ENCODE data around the gene CLRN2.

DNA sequence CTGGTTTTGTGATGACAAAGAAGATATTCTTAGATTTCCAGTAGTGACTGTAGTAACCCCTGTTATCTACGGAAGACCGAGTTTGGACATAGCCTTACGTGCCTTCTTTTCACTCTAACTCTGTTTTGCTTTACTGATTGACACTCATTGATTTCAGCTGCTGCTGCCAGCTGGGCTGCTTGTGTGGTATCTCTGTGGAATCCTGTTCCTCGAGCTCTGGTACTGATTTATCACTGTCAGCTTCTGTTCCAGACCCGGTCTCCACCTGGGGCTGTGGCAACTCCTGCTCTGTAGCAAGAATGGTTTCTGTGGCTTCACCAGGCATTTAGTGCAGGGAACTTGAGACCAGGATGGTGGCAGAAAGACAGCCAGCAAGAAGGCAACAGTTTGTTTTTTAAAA, 37.5 kb downstream of the CLRN2 start:
- no peak for TF ChIP-seq EZH2phosphoT487 (IDR thresholded peaks at IDR 0.05; ENCODE audit: borderline replicate concordance)
- TF ChIP-seq POLR2AphosphoS5 (IDR thresholded peaks at IDR 0.05; ENCODE audit: low read depth, low read length): no peak
- TF ChIP-seq, protein P1, sequence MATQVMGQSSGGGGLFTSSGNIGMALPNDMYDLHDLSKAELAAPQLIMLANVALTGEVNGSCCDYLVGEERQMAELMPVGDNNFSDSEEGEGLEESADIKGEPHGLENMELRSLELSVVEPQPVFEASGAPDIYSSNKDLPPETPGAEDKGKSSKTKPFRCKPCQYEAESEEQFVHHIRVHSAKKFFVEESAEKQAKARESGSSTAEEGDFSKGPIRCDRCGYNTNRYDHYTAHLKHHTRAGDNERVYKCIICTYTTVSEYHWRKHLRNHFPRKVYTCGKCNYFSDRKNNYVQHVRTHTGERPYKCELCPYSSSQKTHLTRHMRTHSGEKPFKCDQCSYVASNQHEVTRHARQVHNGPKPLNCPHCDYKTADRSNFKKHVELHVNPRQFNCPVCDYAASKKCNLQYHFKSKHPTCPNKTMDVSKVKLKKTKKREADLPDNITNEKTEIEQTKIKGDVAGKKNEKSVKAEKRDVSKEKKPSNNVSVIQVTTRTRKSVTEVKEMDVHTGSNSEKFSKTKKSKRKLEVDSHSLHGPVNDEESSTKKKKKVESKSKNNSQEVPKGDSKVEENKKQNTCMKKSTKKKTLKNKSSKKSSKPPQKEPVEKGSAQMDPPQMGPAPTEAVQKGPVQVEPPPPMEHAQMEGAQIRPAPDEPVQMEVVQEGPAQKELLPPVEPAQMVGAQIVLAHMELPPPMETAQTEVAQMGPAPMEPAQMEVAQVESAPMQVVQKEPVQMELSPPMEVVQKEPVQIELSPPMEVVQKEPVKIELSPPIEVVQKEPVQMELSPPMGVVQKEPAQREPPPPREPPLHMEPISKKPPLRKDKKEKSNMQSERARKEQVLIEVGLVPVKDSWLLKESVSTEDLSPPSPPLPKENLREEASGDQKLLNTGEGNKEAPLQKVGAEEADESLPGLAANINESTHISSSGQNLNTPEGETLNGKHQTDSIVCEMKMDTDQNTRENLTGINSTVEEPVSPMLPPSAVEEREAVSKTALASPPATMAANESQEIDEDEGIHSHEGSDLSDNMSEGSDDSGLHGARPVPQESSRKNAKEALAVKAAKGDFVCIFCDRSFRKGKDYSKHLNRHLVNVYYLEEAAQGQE (IDR thresholded peaks at IDR 0.05; ENCODE audit: low read depth): no peak
- TF ChIP-seq SP1 (IDR thresholded peaks at IDR 0.05; ENCODE audit: low read depth): no peak
- TF ChIP-seq, protein P2, sequence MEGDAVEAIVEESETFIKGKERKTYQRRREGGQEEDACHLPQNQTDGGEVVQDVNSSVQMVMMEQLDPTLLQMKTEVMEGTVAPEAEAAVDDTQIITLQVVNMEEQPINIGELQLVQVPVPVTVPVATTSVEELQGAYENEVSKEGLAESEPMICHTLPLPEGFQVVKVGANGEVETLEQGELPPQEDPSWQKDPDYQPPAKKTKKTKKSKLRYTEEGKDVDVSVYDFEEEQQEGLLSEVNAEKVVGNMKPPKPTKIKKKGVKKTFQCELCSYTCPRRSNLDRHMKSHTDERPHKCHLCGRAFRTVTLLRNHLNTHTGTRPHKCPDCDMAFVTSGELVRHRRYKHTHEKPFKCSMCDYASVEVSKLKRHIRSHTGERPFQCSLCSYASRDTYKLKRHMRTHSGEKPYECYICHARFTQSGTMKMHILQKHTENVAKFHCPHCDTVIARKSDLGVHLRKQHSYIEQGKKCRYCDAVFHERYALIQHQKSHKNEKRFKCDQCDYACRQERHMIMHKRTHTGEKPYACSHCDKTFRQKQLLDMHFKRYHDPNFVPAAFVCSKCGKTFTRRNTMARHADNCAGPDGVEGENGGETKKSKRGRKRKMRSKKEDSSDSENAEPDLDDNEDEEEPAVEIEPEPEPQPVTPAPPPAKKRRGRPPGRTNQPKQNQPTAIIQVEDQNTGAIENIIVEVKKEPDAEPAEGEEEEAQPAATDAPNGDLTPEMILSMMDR (IDR thresholded peaks at IDR 0.05 in 2 of 3, conservative IDR thresholded peaks at IDR 0.05 in 1 of 3; ENCODE audit: borderline replicate concordance in 1 of 3, insufficient read depth in 1 of 3, low read depth in 2 of 3, low read length in 2 of 3): no peak
- no peak for TF ChIP-seq EZH2 (IDR thresholded peaks at IDR 0.05)
- no peak for TF ChIP-seq CEBPB (IDR thresholded peaks at IDR 0.05; ENCODE audit: low read depth)
- no peak for TF ChIP-seq POLR2A (IDR thresholded peaks at IDR 0.05; ENCODE audit: borderline replicate concordance, extremely low read depth, insufficient read depth, insufficient read length)
- TF ChIP-seq RAD21 (IDR thresholded peaks at IDR 0.05; ENCODE audit: low read depth): no peak
- TF ChIP-seq SRF (IDR thresholded peaks at IDR 0.05; ENCODE audit: low read depth): no peak
- no peak for TF ChIP-seq EGR1 (IDR thresholded peaks at IDR 0.05; ENCODE audit: low read depth)

All from HCT116 (cell line).